ENCODE results near the gene FAM120A. TPM values are rescaled to one million over a fixed set of nuclear protein-coding genes. Genes with fewer than 3 reads are reported as not detected.

FAM120A gene
- total and polyA plus RNA-seq, 4 donors, result 28.3 to 91.0 (median 50.3) TPM

- peak within 1 kb of the TSS; percentile 56 to 87 (median 71) for H3K4me3 ChIP-seq (ENCODE audit: low read depth in 1 of 3, low read length in 3 of 3)
- peaks cover 13 to 42% (median 35%) of the 10 kb centered on the region in 4 donors for H3K4me1 ChIP-seq (ENCODE audit: control insufficient read depth in 4 of 4, insufficient read depth in 4 of 4, low read length in 3 of 4)
- WGBS, result under 1% methylated on average over 140 of the region's 140 CpGs
Observed at GRCh38 chr9:93576258-93577077, 125.0 kb downstream of the FAM120A start, which contains the start of gene PHF2. Gene PHF2 (plus strand): TSS chr9:93576584. CDS start chr9:93576774, 190 bp downstream.

More at GRCh38 chr9:93576258-93577077, 125.0 kb downstream of the FAM120A start, which contains the start of gene PHF2:
- no peaks in the 10 kb centered on the region for H3K9me3 ChIP-seq (ENCODE audit: control insufficient read depth in 4 of 4, low read length in 3 of 4)
- H3K36me3 ChIP-seq (ENCODE audit: control insufficient read depth in 4 of 4, insufficient read depth in 3 of 4, low read depth in 1 of 4, low read length in 3 of 4), result no peaks in the 10 kb centered on the region
- H3K9ac ChIP-seq (ENCODE audit: low read depth in 1 of 2, low read length in 2 of 2), result peak within 1 kb of the TSS; percentile 16 to 58
- no peaks in the 10 kb centered on the region for H3K27me3 ChIP-seq (ENCODE audit: control insufficient read depth in 4 of 4, insufficient read depth in 4 of 4, low read length in 3 of 4)
- peak within 1 kb of the TSS; percentile 76 to 83 for H3K27ac ChIP-seq (ENCODE audit: low read depth in 1 of 2, low read length in 2 of 2)
- no peak for DNase-seq (ENCODE audit: low spot score)
- TF ChIP-seq HNF4G (IDR thresholded peaks at IDR 0.05) (no peak), SP1 (IDR thresholded peaks at IDR 0.05) (no peak), GABPA (IDR thresholded peaks at IDR 0.05 in 1 of 2, conservative IDR thresholded peaks at IDR 0.05 in 1 of 2) (no peak), REST (IDR thresholded peaks at IDR 0.05) (no peak), ATF3 (IDR thresholded peaks at IDR 0.05) (no peak), ZBTB33 (IDR thresholded peaks at IDR 0.05) (no peak), YY1 (IDR thresholded peaks at IDR 0.05) (no peak), EGR1 (IDR thresholded peaks at IDR 0.05; ENCODE audit: low read depth in 2 of 2) (no peak), HNF4A (conservative IDR thresholded peaks at IDR 0.05) (no peak)
